Heart left ventricle (tissue), 16 donors: ENCODE measurements around the gene CFAP97D2. TPM values are rescaled to one million over a fixed set of nuclear protein-coding genes. Genes with fewer than 3 reads are reported as not detected.
A peak's percentile ranks its signal among the peaks of the same experiment; 100 is the strongest.

ENCODE experiments used
- ATAC-seq, 4 donors: fragments of 200-7000 bp; cut with Tn5 transposase; one replicate each; pipeline ENCODE4 v1.9.1; 2020 to 2022; ENCODE audit warnings: moderate library complexity in 4 of 4, mild to moderate bottlenecking in 3 of 4, moderate number of reproducible peaks in 1 of 4
- DNase-seq, 5 donors: peaks; one replicate each; pipeline ENCODE4 v3.0.0-alpha.2; 2020
- H3K27ac ChIP-seq, 12 donors: fragments of 200-600 bp; sonication (generic) in 4 of 12; one replicate each; pipeline versions ENCODE4 v1.5.0 to v1.8.0; 2016 to 2022; ENCODE audit warnings: mild to moderate bottlenecking in 2 of 12
- H3K27me3 ChIP-seq, 9 donors: fragments of 200-600 bp; sonication (generic) in 2 of 9; one replicate each; pipeline versions ENCODE4 v1.5.1 to v1.8.0; 2016 to 2022; ENCODE audit warnings: mild to moderate bottlenecking in 3 of 9
- H3K36me3 ChIP-seq, 9 donors: fragments of 200-600 bp; sonication (generic) in 2 of 9; one replicate each; pipeline versions ENCODE4 v1.5.0 to v1.8.0; 2018 to 2022; ENCODE audit warnings: mild to moderate bottlenecking in 2 of 9
- H3K4me1 ChIP-seq, 12 donors: fragments of 200-600 bp; sonication (generic) in 4 of 12; one replicate each; pipeline versions ENCODE4 v1.5.0 to v1.8.0; 2016 to 2022; ENCODE audit warnings: mild to moderate bottlenecking in 3 of 12
- H3K4me3 ChIP-seq, 12 donors: fragments of 200-600 bp; sonication (generic) in 4 of 12; one replicate each; pipeline versions ENCODE4 v1.5.0 to v1.8.0; 2017 to 2022; ENCODE audit warnings: mild to moderate bottlenecking in 9 of 12, moderate library complexity in 4 of 12
- H3K9me3 ChIP-seq, 12 donors: fragments of 200-600 bp; sonication (generic) in 4 of 12; one replicate each; pipeline versions ENCODE4 v1.5.0 to v1.8.0; 2016 to 2022; ENCODE audit warnings: mild to moderate bottlenecking in 1 of 12
- CTCF ChIP-seq, 12 donors: fragments of 200-600 bp; sonication (generic) in 4 of 12; IDR thresholded peaks; one replicate each; pipeline versions ENCODE4 v1.5.0 to v1.8.0; 2018 to 2022; ENCODE audit warnings: antibody characterized with exemption in 12 of 12, mild to moderate bottlenecking in 5 of 12
- POLR2A ChIP-seq, 2 donors: fragments of 450-650 bp; IDR thresholded peaks; one replicate each; pipeline ENCODE4 v1.6.1; 2017; ENCODE audit warnings: antibody characterized with exemption in 2 of 2, mild to moderate bottlenecking in 2 of 2, moderate library complexity in 2 of 2
- WGBS, 4 donors: extraction: QIAGEN DNeasy Blood & Tissue Kit in 2 of 4; methylation state at CpG; one replicate each; pipeline versions ENCODE4 v1.1.5 to v1.1.7; 2013 to 2018; 5-methylcytosine and 5-hydroxymethylcytosine counted together
- intact Hi-C, 10 donors: fragments of 100-400 bp; cut with DNase I; formaldehyde crosslinking; loops; one replicate each; pipeline versions ENCODE4 v1.11.1 to v1.14.2; 2022
- polyA plus RNA-seq, 2 donors: library from polyadenylated mRNA; stranded (reverse); fragments of 200-250 nt; gene quantifications; one replicate each; pipeline ENCODE4 v1.2.3, GENCODE V29; 2013
- total RNA-seq, 9 donors: library from RNA; depleted of rRNA in 2 of 9; stranded (reverse); fragments of >200 nt in 2 of 9; fragmentation: NEBNext Ultra II Directional in 3 of 9; extraction: Animal tissue kit (Norgen Biotek cat#: 25700) in 3 of 9; gene quantifications; one replicate each; pipeline versions ENCODE4 v1.1.0 to v1.2.4, GENCODE V29; 2016 to 2023
- donor health status: ischemic (EF 13 %, LVEDD 7.1; RV severe dilation, severe dysfunction).
- donor health status: healthy with polysubstance abuse.
- donor health status: DM: no; HTN: yes; CAD: no.
- donor health status: DM: no; HTN: no; CAD: no.
- donor health status: ischemic (EF 25% LVEDD 6.9; RV normal size, moderate dysfunction).
- donor health status: ischemic (EF 25% LVEDD 5.7; RV mildly dilated, moderate dysfunction).
- donor health status: healthy.
- donor health status: DM: yes; HTN: yes; CAD: no.
- donor health status: ischemic (EF 35%, LVEDD 5.7; RV mildly dilated, moderate dysfunction).
- donor health status: nonischemic (EF 11% LVEDD 7.7; RV severe dilation, severe dysfunction).
- donor health status: DM: yes; HTN: yes; CAD: no.
- donor health status: PGD.
- donor health status: ischemic (EF 29% LVEDD 5.4; RV normal size, mild dysfunction).
- donor health status: nonischemic (EF 23%, LVEDD 6.1; RV moderate dilation, normal function).

Gene CFAP97D2
- total and polyA plus RNA-seq, 11 donors = not detected

- H3K27ac ChIP-seq = peak overlapping the region in 1 of 12 donors; percentile 72
- TF ChIP-seq POLR2A (IDR thresholded peaks at IDR 0.05) = no peak
- no peak for TF ChIP-seq CTCF (IDR thresholded peaks at IDR 0.05)
- no peaks in the 10 kb centered on the region for H3K27me3 ChIP-seq
- peaks cover 0 to 38% (median 0%) of the 10 kb centered on the region in 12 donors for H3K4me1 ChIP-seq
- ATAC-seq = no peak
- 63 to 79% (median 67%) methylated on average over 24 to 25 of the region's 25 CpGs for WGBS, 4 donors
- H3K36me3 ChIP-seq = no peaks in the 10 kb centered on the region
- peak overlapping the region in 1 of 12 donors; percentile 30 for H3K4me3 ChIP-seq
- no peaks in the 10 kb centered on the region for H3K9me3 ChIP-seq
- DNase-seq = peak in 2 of 5 donors; percentile 14 to 16
- intact Hi-C loops = no loop called here
Observed at GRCh38 chr13:114140131-114140905, 38.7 kb upstream of the CFAP97D2 start.

GRCh38 chr13:114140906-114141250 lies 38.2 kb upstream of the CFAP97D2 start:
- Histone ChIP-seq H3K27ac (peak overlapping the region in 1 of 12 donors; percentile 72), H3K4me3 (no peak overlapping the region), H3K36me3 (no peaks in the 10 kb centered on the region), H3K27me3 (no peaks in the 10 kb centered on the region), H3K9me3 (no peaks in the 10 kb centered on the region), H3K4me1 (peaks cover 0 to 38% (median 0%) of the 10 kb centered on the region in 12 donors)
- 58 to 61% (median 58%) methylated on average over 10 of the region's 10 CpGs for WGBS, 4 donors
- peak in 2 of 5 donors; percentile 9 to 13 for DNase-seq
- ATAC-seq = peak in 1 of 4 donors; percentile 8
- no peak for TF ChIP-seq POLR2A (IDR thresholded peaks at IDR 0.05)
- TF ChIP-seq CTCF (IDR thresholded peaks at IDR 0.05) = no peak
- intact Hi-C loops = no loop called here

DNA sequence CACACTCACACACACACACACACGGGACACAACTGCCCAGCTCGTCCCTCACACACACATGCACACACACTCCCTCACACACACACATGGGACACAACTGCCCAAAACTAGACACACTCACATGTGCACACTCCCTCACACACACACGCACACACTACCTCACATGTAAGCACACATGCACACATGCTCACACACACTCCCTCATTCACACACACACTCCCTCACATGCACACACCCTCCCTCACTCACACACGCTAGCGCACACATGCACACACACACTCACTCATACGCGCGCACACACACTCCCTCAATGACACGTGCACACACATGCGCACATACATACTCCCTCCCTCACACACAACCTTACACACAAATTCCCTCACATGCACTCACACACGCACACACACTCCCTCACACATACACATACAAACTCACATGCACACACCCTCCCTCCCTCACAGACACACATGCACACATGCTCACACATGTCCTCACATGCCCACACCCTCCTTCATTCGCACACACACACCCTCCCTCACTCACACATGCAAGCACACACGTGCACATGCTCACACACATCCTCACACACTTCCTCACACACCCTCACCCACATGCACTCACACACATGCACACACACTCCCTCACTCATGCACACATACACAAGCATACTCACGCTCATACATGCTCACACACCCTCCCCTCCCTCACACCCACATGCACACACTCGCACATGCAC lies 37.6 kb upstream of the CFAP97D2 start:
- DNase-seq (peak in 1 of 5 donors; percentile 13), ATAC-seq (peak in 1 of 4 donors; percentile 12)
- Histone ChIP-seq H3K4me1 (peaks cover 0 to 38% (median 0%) of the 10 kb centered on the region in 12 donors), H3K27ac (peak overlapping the region in 1 of 12 donors; percentile 72), H3K27me3 (no peaks in the 10 kb centered on the region), H3K36me3 (no peaks in the 10 kb centered on the region), H3K9me3 (no peaks in the 10 kb centered on the region), H3K4me3 (no peak overlapping the region)
- TF ChIP-seq CTCF (IDR thresholded peaks at IDR 0.05) (no peak), POLR2A (IDR thresholded peaks at IDR 0.05) (no peak)
- 82 to 89% (median 85%) methylated on average over 15 of the region's 15 CpGs for WGBS, 4 donors
- intact Hi-C loops = no loop called here

DNA sequence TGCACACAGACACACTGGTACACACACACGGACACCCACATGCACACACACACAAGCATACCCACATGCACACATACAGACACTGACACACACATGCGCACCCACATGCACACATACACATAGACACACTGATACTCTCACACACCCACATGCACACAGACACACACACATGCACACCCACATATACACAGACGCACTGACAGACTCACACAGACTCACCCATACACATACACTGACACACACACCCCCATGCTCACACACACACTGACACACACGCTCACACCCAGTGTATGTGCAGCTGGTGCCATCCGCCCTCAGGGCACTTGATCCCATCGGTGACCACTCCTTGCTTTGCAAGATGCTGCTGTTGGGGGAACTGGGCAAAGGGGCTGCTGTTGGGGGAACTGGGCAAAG lies 36.9 kb upstream of the CFAP97D2 start:
- Histone ChIP-seq H3K36me3 (no peaks in the 10 kb centered on the region), H3K9me3 (no peaks in the 10 kb centered on the region), H3K4me3 (no peak overlapping the region), H3K27me3 (no peaks in the 10 kb centered on the region), H3K27ac (peak overlapping the region in 1 of 12 donors; percentile 76), H3K4me1 (peaks cover 0 to 38% (median 0%) of the 10 kb centered on the region in 12 donors)
- peak in 1 of 4 donors; percentile 23 for ATAC-seq
- intact Hi-C loops = no loop called here
- TF ChIP-seq POLR2A (IDR thresholded peaks at IDR 0.05) (no peak), CTCF (IDR thresholded peaks at IDR 0.05) (no peak)
- WGBS, 4 donors = 88 to 96% (median 90%) methylated on average over 5 to 6 of the region's 6 CpGs
- peak in 1 of 5 donors; percentile 2 for DNase-seq
